Activated CD8-positive, alpha-beta memory T cell treated with anti-CD3 and anti-CD28 coated beads for 4 hours (primary cell): ENCODE data around the gene TMEM178B.
"Not testable (repeated sequence)": the region's sequence is repeated elsewhere in the genome, so short reads cannot be mapped to it uniquely, and the experiment has no call there.

Source experiments
- DNase-seq, 2 donors: peaks; one replicate each; pipeline ENCODE4 v3.0.0-alpha.2; 2020; ENCODE audit warnings: low read depth in 2 of 2

The TMEM178B gene

DNA sequence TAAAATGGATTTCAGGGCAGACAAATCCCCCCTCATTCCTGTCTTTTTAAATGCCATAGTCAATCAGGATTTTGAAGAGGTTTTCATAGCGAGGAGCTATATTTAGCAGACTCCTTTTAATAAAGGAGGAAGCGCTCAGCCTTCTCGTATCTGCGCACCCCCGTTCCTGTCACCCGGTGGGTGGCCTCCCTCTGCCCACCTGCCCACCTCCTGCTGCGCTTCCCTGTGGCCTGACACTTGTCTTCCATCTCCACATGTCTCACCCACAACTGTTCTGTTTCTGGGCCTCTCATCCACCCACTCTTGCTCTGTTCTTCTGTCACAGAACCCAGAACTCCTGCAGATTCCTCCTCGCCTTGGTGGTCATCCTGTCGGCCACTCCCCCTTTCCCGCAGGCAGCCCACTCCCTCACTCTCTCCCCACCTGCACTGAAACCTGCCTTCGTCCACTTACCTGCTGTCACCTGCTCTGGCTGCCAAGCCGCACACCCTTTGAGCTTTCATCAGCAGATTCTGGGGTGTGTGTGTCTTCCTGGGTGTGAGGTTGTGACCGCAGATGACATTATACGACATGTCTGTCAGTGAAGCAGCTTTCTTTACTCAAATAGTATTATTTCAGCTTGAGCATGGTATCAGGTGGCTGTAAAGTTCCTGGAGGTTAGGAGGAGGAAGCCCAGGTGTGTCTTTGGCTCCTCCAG, 313.8 kb downstream of the TMEM178B start:
- no peak for DNase-seq

GRCh38 chr7:141389140-141389796, 315.4 kb downstream of the TMEM178B start:
- DNase-seq: no peak

DNA sequence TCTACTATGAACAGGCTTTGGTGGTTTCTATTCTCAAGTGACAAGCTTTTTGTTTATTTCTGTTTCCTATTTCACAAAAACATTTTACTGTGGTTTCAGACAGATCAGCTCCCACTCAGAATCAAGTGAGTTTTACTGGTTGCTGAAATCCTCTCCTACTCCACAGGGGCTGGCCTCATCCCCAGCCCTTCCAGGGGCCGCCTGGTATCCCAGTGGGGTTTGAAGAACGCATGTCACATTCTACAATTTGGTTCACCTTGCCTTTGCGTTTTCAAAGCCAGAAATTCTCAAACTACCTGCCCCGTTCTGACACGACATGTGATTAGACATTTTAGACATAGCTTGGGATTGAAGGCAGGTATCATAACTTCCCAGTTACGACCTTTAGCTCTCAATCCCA, 316.5 kb downstream of the TMEM178B start:
- DNase-seq: no peak

DNA sequence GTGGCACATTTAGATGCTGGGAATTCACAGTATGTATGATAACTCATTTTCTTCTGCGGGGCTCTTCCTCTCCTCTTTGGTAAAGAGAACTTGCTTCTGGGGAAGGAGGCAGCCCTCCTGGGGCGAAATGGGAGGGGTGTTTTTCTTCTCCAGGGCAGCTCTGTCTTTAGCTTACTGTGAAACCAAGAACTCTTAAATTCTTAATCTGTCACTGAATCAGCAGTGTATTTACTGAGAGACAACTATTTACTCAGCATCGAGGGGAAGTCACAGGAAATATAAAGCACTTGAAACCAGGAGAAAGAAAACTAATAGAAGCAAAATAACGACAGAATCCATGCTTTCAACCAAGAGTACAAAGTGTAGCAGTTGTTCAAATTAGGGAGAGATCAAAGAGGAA, 319.2 kb downstream of the TMEM178B start:
- no peak for DNase-seq

- no peak for DNase-seq
These were observed 323.6 kb downstream of the TMEM178B start for GRCh38 chr7:141397236-141398163.

DNA sequence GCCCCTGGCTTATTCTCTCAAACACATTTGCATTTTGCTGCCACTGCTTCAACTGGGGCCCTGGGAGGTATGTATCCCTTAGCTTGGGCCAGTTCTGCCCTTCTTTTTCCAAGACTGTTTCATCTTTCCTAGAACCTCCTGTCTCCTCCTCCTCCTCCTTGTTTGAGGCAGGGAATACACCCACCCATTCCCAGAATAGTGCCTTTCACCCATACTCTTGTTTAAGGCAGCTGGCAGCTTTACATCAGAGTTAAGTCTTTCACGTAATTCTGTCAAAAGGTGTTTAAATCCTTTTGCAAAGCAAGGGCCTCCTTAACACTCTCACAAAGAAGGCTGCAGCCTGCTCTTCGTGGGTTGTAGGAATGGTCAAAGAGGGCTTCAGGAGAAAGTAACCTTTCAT, 326.5 kb downstream of the TMEM178B start:
- no peak for DNase-seq

DNA sequence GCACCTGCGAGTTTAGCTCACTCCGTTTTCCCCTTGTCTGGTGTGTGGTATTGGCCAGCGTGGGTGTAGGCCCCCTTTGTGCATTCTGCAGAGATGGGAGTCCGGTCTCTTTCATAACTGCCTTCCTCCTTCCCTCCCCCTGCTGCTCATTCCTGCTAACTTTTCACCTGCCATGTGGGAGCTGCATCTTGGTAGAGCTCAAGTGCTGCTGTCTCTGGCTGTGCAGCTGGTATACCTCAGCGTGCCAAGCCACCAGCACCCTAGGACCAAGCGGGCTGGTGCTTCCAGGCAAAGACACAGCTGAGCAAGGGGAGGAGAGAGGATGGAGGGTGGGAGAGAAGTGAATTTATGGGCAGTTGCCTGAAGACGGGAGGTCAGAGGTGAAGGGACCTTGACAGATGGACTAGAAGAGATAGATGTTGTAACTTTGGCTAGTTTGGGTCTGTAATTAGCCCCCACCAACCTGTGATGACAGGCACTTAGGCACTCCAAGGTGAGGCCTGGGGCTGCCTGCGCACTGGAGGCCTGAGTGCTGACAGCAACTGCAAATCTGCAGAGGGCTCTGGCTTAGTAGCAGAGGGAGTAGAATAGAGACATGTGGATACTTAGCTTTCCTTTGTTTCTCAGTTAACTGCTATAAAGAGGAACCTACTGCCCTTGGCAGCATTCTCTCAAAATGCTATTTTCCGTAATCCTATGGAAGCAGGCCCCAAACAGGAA, 328.6 kb downstream of the TMEM178B start:
- no peak for DNase-seq

DNA sequence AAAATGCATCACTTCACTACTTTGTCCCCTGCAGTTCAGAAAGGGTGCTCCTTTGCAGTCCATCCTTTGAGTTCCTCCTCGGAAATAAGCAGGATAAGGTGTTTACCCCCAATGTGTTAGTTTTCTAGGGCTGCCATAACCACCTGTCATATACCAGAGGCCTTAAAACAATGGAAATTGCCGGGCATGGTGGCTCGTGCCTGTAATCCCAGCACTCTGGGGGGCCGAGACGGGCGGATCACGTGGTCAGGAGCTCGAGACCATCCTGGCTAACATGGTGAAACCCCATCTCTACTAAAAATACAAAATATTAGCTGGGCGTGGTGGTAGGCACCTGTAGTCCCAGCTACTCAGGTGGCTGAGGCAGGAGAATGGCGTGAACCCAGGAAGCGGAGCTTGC, 330.0 kb downstream of the TMEM178B start:
- DNase-seq: not testable (repeated sequence)

- DNase-seq: no peak
These were observed 332.5 kb downstream of the TMEM178B start for GRCh38 chr7:141406347-141406746.

DNA sequence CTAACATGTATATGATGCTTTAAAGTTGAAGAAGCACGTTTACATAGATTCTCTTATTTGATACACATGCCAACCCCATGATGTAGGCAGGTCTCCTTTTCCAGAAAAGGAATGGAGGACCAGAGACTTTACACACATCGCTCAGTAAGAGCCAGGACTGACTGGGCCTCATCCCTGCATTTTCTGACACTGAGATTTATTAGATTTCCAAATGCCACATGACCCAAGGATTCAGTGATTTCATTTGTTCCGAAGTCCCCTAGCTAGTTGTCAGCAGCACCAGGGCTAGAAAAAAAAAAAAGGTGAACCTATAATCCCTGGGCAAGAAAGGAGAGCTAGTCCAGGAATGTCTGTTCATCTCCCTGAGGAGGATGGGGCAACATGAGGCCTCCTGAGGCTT, 334.0 kb downstream of the TMEM178B start:
- no peak for DNase-seq

GRCh38 chr7:141408440-141408839, 334.6 kb downstream of the TMEM178B start:
- DNase-seq: no peak

GRCh38 chr7:141409219-141409618, 335.4 kb downstream of the TMEM178B start:
- no peak for DNase-seq

GRCh38 chr7:141409801-141410329, 336.0 kb downstream of the TMEM178B start:
- no peak for DNase-seq

- DNase-seq: no peak
These were observed 336.6 kb downstream of the TMEM178B start for GRCh38 chr7:141410353-141411000.

DNA sequence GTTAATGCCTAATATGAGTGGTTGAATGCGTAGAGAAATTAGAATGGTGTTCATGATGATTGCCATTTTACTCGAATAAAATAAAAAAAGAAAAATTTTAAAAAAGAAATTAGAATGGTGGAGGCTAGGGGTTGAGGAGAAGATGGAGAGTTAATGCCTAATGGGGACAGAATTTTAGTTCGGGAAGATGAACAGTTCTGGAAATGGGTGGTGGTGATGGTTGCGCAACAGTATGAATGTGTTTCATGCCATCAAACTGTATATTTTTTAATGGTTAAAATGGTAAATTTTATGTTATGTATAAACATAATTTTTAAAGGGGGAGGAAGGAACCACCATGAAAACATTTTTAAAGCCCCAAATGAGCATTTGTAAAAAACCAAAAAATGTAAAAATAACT, 337.3 kb downstream of the TMEM178B start:
- DNase-seq: no peak

DNA sequence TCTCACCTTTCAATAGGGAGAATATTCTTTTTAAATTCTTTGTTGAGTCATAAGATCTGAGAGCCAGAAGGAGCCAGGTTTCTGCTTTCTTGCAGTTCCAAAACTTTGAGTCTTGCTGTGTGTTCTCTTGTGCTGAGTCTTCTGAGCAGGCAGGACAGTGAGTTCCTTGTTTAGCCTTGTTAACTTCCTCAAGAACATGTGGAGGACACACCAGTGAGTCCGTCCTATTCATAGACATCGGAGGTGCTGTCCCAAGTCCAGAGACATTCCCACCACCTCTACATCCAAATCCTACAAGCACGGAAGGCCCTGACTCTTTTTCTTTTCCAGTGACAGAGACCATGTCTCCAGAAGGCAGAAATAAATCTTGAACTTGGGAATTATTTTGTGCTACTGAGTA, 342.1 kb downstream of the TMEM178B start:
- DNase-seq: no peak

DNA sequence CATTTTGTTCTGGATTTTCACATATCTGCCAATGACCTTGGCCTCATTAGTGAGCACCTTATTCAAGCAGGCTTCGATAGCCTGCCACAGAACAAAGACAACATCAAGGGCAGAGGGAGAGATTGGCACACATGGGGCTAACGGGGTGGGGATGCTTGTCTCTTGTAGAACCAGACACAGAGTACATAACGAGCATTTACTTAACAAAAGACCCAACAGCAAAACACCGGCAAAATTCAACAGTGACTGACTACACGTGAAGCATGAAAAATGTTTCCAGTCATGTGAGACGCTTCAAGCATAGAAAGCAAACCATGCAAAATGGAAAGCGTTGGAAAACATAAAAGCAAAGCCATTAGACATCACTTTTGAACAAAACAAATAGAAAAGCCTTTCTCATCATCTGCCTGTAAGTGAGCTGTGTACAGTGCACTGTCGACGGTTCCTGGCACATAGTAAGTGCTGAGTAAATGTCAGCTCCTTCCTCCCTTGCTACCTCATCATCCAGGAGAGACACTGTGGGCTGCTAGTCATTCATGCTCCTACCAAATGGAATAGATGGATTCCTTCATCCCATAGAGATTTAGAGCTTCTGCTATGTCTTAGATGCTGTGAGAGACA, 342.9 kb downstream of the TMEM178B start:
- no peak for DNase-seq

- no peak for DNase-seq
These were observed 343.6 kb downstream of the TMEM178B start for GRCh38 chr7:141417506-141417905.

- DNase-seq: no peak
These were observed 344.2 kb downstream of the TMEM178B start for GRCh38 chr7:141418066-141418465.

GRCh38 chr7:141421306-141421705, 347.4 kb downstream of the TMEM178B start:
- DNase-seq: no peak

GRCh38 chr7:141427134-141427533, 353.3 kb downstream of the TMEM178B start:
- DNase-seq: no peak
